Measurements from ENCODE around the gene SCGB1C2.

Gene SCGB1C2

DNA sequence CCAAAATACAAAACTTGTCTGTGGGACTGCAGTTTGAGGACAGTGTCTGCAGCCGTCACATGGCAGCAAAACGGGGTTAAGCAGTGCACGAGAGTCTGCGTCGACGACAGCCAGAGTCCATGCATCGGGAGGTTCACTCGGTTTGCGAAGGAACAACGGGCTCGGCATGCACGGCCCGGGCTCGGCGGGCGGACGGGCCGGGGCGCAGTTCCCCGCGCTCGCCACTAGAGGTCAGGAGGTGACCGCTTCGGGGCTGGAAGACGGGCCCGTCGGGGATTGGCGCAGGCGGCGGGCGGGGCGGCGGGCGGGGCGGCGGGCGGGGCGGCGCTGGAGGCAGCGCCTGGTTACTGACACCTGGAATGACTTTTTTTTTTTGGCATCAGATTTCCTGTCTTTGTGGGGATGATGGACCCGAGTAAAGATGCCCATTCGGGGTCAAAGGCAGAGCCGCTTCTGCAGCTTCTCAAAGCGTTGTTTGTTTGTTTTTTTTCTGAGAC, 6.5 kb downstream of the SCGB1C2 start:
- peak; percentile 52 for DNase-seq (ENCODE audit: low read depth)
- peak; percentile 59 for TF ChIP-seq CTCF (conservative IDR thresholded peaks at IDR 0.05; ENCODE audit: low read length)
- no peak overlapping the region for H3K4me3 ChIP-seq (ENCODE audit: low read length)

GRCh38 chr17:144936-145670, 7.7 kb downstream of the SCGB1C2 start:
- no peak for TF ChIP-seq CTCF (conservative IDR thresholded peaks at IDR 0.05; ENCODE audit: low read length)
- H3K4me3 ChIP-seq (ENCODE audit: low read length): no peak overlapping the region
- DNase-seq (ENCODE audit: low read depth): no peak

DNA sequence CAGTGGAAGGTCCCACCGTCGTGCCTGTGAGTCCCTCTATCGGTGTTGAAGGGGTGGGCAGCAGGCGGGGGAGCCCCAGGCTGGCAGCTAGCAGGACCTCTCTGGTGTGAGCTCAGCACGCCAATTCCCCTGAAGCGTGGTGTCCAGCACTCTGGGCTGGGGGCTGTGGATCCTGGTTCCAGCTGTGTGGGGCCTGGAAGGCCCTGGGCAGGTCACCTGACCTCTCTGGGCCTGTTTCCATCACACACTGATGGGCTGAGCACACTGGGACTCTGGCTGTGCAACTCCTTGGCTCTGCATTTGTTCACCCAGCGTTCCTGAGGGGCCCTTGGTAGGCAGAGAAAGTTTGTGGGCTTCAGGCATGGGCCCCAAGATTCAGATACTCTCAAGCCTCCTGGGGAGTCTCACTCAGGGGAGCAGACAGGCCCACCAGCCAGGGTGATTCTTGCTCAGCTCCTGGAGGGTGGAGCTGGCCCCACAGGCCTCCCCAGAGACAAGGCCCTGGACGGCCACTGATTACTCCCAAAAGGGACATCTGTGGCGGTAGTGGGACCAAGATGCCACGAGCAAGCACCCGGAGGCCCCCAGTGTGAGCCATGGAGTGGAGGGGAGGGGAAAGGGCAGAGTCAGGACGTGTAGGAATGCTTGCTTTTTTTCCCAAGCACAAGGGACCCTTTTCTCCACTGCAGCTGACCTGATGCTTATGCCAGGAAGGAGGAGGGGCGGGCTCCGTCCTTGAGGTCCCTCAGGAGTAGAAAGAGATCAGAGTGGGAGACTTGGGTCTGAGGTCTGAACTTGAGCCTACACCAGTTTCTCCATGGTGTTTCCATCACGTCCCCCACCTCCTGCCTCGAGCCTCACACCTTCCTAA, 8.5 kb downstream of the SCGB1C2 start:
- TF ChIP-seq CTCF (conservative IDR thresholded peaks at IDR 0.05; ENCODE audit: low read length): no peak
- H3K4me3 ChIP-seq (ENCODE audit: low read length): no peak overlapping the region
- no peak for DNase-seq (ENCODE audit: low read depth)

DNA sequence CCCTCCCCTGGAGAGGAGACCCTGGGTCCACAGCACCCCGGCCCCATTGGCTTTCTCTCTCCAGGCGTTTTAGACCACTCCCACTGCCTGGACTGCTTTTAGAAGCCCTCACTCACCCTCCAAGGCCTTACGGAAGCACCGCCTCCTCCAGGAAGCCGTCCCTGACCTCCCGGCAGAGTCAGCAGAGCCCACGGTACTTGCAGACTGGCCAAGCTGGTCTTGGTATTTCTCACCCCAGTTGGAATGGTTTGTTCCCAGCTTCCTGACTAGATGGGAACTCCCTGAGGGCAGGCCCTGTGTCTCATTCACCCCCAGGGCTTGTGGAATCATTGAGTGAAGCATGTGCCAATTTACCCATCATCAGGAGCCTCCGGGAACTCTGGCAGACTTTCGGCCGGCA, 9.2 kb downstream of the SCGB1C2 start:
- DNase-seq (ENCODE audit: low read depth): no peak
- no peak for TF ChIP-seq CTCF (conservative IDR thresholded peaks at IDR 0.05; ENCODE audit: low read length)
- no peak overlapping the region for H3K4me3 ChIP-seq (ENCODE audit: low read length)

DNA sequence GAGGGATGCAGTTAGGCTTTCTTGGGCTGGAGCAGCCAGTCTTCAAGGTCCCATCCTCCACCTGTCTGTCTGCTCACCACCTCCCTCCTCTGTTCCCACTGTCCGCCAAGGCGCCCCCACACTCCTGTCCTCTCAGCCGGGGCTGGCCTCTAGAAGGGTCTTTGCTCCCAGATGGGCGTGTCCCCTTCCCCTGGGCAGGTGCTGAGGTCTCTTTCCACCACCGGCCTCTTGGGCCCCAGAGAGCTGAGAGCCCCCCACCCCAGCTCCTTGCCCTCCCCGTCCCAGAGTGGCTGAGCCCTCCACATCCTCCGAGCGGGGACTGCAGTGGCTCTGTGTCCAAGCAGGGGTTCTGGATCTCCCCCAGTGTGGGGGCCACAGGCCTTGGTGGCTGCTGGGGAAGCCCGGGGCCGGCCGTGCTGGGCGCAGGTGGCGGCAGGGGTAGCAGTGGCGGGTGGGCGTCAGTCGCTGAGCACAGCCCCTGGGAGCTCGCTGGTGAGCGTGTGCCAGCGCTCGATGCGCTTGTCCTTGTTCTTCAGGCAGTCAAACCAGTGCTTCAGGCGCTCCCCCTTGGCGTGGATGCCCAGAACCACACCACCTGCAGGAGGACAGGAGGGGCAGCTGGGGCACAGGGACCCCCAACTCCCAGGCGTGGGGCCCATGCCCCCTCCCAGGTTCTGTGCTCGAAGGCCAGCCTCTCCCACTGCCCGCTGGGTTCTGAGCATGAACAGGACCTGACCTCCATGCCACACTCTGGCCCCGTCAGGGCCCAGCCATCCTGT, 9.8 kb downstream of the SCGB1C2 start:
- TF ChIP-seq CTCF (conservative IDR thresholded peaks at IDR 0.05; ENCODE audit: low read length): no peak
- H3K4me3 ChIP-seq (ENCODE audit: low read length): no peak overlapping the region
- DNase-seq (ENCODE audit: low read depth): no peak

DNA sequence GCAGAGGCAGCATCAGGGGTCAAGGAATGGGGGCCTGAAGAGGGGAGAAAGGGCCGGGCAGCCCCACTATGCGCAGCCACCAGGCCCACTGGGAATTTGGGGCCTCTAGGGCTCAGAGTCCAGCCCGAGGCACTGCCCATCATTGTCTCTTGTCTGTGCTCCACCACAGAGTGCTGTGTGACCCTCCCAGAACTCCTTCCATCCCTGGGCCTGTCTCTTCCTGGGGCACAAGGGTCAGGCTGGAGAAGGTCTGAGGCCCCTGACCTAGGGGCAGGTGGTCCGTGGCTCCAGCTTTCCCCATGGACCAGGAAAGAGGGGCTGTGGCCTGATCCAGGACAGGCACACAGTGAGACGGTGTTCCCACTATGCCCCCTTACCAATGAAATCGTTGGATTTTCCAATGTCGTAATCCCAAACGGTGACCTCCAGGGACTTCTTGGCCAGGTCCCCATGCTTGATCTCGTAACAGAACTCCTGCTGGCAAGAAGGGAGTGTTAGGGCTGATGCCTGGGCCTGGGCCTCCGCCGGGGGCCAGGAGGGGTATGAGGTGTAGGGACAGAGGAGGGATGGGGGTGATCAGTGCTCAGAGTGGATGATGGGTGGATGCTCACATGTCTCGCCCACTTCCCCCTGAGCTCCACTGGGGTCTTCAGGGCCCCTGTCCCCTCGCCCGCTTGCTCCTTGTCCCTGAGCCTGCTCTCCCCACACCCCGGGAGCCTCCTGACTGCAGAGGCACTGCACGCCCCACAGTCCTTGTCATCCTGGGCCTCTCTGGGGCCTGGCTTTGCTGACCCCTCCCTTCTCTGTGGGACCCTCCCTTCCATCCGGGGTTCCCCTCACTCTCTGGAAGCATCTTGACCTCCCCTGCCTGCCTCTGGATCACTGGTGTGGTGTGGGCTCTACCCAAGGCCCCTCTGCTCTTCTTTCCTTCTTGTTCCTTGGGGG, 10.7 kb downstream of the SCGB1C2 start:
- TF ChIP-seq CTCF (conservative IDR thresholded peaks at IDR 0.05; ENCODE audit: low read length): no peak
- no peak overlapping the region for H3K4me3 ChIP-seq (ENCODE audit: low read length)
- no peak for DNase-seq (ENCODE audit: low read depth)
